ENCODE measurements around the gene CRYZL1. TPM values are rescaled to one million over a fixed set of nuclear protein-coding genes. Genes with fewer than 3 reads are reported as not detected.

The CRYZL1 gene
- total RNA-seq, 3 donors from 2014 or later, result 20.8 to 23.0 (median 22.8) TPM

DNA sequence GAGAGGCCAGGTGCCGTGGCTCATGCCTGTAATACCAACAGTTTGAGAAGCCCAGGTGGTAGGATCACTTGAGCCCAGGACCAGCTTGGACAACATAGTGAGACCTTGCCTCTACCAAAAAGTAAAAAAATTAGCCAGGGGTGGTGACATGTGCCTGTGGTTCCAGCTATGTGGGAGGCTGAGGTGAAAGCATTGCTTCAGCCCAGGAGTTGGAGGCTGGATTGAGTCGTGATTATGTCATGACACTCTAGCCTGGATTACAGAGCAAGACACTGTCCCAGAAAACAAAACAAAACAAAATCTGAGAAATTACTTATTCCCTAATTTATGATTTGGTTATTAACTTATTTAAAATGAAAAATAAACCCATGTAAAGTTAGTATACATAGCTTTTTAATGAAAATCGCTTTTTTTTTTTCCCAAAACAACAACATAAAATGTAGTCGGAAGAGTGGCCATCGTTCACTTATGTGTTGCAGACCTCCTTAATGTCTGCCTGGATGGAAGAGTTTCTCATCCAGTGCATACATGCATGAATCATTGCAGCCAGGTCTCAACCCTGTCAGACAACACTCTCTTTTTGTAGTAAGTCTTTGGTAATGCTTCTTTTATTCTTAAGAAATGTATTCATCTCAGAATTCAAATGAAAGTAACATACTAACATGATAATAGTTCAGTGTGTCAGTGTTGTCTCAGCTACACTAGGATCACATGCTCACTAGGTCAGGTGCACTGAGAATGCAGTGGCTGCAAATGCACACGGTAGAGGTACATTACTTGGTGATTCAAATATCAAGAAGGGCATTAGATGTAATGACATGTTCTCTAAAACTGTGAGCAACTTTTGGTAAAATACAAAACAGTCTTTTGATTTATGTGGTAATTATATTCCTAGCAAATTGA, 28.8 kb upstream of the CRYZL1 start:
- DNase-seq (no peak), ATAC-seq (no peak)
- no peaks in the 10 kb centered on the region for H3K36me3 Mint-ChIP-seq (ENCODE audit: insufficient read depth)
- H3K4me1 Mint-ChIP-seq (ENCODE audit: low read depth), result no peaks in the 10 kb centered on the region
- H3K9me3 Mint-ChIP-seq, result no peaks in the 10 kb centered on the region
- H3K4me3 Mint-ChIP-seq, result no peak overlapping the region
- no peaks in the 10 kb centered on the region for H3K27me3 Mint-ChIP-seq (ENCODE audit: low read depth)

DNA sequence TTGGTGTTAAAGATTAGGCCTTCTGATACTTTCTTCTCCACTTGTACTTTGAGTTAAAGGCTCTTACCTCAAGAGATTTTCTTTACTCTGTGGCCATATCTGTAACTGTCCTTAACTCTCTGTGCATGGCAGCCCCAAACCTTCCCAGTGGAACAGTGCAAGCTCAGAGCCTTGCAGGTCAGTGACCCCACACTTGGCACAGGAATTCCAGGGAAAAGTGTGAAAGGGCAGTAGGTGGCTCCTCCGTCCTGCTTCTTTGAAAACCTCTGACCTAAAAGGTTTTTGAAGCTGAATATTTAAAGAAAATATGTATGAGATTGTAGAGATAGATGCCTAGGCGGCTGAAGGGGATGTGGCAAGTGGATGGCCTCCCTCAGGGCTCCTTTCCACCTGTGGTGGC, 27.1 kb upstream of the CRYZL1 start:
- ATAC-seq, result no peak
- no peaks in the 10 kb centered on the region for H3K36me3 Mint-ChIP-seq (ENCODE audit: insufficient read depth)
- no peak overlapping the region for H3K4me3 Mint-ChIP-seq
- no peaks in the 10 kb centered on the region for H3K9me3 Mint-ChIP-seq
- no peak for DNase-seq
- no peaks in the 10 kb centered on the region for H3K27me3 Mint-ChIP-seq (ENCODE audit: low read depth)
- H3K4me1 Mint-ChIP-seq (ENCODE audit: low read depth), result no peaks in the 10 kb centered on the region

DNA sequence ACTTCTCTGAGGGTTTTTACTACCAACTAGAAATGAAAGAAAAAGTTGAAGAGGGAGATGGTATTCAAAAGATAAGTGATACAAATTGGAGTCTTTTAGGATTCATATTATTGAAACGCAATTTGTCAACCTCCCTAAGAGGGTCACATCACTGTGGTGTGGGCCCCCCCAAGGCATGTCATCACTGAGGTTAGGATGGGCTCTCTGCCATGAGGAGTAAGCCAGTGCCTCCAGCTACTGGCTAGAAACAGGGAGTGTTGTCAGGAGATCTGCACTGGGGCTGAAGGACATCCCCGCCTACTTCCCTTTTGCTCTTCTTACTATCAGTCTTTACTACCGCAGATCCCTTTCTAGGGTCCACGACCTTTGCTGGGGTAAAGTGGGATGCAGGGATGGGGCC, 26.6 kb upstream of the CRYZL1 start:
- no peaks in the 10 kb centered on the region for H3K36me3 Mint-ChIP-seq (ENCODE audit: insufficient read depth)
- no peaks in the 10 kb centered on the region for H3K4me1 Mint-ChIP-seq (ENCODE audit: low read depth)

DNA sequence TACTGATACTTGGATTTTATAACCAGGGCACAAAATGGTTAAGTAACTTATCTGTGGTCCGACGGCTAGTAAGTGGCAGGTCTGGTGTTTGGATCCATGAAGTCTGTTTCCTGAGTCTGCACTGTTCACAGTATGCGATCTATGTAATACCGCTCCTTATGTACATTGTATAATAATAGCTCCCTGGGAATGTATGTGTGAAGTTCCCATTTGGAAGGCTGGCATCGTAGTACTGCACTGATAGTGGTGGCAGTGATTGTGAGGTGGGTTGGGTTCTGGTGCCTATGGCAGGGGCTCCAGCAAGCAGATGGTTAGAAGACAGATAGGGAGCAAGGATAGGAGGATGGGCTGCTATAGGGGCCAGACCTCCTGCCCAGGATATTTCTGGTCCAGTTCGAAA, 26.1 kb upstream of the CRYZL1 start:
- ATAC-seq, result no peak
- Mint-ChIP-seq H3K4me3 (no peak overlapping the region), H3K9me3 (no peaks in the 10 kb centered on the region), H3K4me1 (ENCODE audit: low read depth) (no peaks in the 10 kb centered on the region), H3K36me3 (ENCODE audit: insufficient read depth) (no peaks in the 10 kb centered on the region), H3K27me3 (ENCODE audit: low read depth) (no peaks in the 10 kb centered on the region)
- no peak for DNase-seq

More for the DNA sequence above, 26.6 kb upstream of the CRYZL1 start:
- ATAC-seq (no peak), DNase-seq (no peak)
- no peaks in the 10 kb centered on the region for H3K27me3 Mint-ChIP-seq (ENCODE audit: low read depth)
- H3K4me3 Mint-ChIP-seq, result no peak overlapping the region
- no peaks in the 10 kb centered on the region for H3K9me3 Mint-ChIP-seq

DNA sequence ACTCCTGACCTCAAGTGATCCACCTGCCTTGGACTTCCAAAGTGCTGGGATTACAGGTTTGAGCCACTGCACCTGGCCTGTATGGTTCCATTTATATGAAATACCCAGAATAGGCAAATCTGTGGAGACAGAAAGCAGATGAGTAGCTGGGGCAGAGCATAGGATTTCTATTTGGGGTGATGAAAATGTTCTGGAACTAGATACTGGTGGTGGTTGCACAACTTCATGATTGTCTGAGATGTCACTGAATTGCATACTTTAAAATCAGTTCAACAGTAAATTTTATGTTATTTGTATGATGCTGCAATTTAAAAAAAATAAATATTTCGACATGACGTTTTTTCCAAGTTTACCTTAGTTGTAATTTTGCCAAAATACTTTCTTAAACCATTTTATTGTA, 24.6 kb upstream of the CRYZL1 start:
- H3K27me3 Mint-ChIP-seq (ENCODE audit: low read depth), result no peaks in the 10 kb centered on the region
- no peaks in the 10 kb centered on the region for H3K36me3 Mint-ChIP-seq (ENCODE audit: insufficient read depth)
- ATAC-seq (no peak), DNase-seq (no peak)
- H3K9me3 Mint-ChIP-seq, result peaks cover 8% of the 10 kb centered on the region
- no peak overlapping the region for H3K4me3 Mint-ChIP-seq
- no peaks in the 10 kb centered on the region for H3K4me1 Mint-ChIP-seq (ENCODE audit: low read depth)

DNA sequence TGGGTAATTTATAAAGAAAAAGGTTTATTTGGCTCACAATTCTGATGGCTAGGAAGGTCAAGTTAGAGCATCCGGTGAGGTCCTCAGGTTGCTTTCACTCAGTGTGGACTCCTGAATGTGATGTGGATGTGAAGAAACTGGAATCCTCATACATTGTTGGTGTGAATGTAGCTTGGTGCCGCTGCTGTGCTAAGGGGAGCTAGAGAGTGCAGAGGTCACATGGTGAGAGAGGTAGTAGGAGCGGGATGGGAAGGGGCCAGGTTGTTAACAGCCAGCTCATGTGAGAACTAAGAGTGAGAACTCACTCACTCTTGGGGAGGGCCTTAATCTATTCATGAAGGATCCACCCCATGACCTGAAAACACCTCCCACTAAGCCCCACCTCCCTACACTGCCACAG, 22.6 kb upstream of the CRYZL1 start:
- Mint-ChIP-seq H3K9me3 (peaks cover 10% of the 10 kb centered on the region), H3K4me1 (ENCODE audit: low read depth) (no peaks in the 10 kb centered on the region), H3K27me3 (ENCODE audit: low read depth) (peaks cover 2% of the 10 kb centered on the region), H3K36me3 (ENCODE audit: insufficient read depth) (no peaks in the 10 kb centered on the region), H3K4me3 (no peak overlapping the region)
- no peak for DNase-seq
- ATAC-seq, result no peak

DNA sequence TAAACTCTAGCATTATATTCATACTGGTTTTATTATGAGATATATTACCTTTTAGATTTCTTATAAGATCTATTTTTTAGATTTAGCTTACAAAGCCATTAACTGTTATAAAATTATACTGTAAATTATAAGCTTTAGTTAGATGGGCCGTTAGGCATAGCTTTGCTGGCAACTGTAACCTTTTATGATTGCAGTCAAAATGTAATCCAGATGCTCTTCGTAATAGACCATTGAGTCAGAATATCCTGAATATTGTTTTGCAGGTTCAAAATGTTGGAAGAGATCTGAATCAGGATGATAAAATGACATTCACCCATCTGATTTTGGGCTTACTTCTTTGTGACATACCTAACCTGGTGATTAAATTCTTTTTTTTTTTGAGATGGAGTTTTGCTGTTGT, 21.7 kb upstream of the CRYZL1 start:
- H3K27me3 Mint-ChIP-seq (ENCODE audit: low read depth), result peaks cover 3% of the 10 kb centered on the region
- H3K4me3 Mint-ChIP-seq, result no peak overlapping the region
- no peak for DNase-seq

DNA sequence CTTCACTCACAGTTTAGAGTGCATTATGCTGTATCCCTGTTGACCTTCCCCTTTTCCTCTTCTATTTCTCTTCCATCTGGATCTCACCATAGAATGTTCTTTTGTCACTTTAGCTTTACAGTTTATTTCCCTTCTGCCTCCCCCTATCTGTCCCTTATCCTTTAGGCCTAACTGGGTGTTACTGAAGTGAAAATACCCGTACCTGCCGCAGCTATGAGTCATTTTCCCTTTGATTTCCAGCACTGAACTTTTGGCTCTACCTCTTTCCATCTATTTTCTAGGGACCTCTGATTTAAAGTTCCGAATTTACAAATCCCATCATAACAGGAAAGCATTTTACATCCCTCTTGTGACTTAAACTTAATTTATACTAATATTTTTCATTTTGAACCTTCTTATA, 20.5 kb upstream of the CRYZL1 start:
- peaks cover 10% of the 10 kb centered on the region for H3K9me3 Mint-ChIP-seq

More for the DNA sequence above, 21.7 kb upstream of the CRYZL1 start:
- ATAC-seq, result no peak
- Mint-ChIP-seq H3K9me3 (peaks cover 10% of the 10 kb centered on the region), H3K36me3 (ENCODE audit: insufficient read depth) (no peaks in the 10 kb centered on the region), H3K4me1 (ENCODE audit: low read depth) (no peaks in the 10 kb centered on the region)

DNA sequence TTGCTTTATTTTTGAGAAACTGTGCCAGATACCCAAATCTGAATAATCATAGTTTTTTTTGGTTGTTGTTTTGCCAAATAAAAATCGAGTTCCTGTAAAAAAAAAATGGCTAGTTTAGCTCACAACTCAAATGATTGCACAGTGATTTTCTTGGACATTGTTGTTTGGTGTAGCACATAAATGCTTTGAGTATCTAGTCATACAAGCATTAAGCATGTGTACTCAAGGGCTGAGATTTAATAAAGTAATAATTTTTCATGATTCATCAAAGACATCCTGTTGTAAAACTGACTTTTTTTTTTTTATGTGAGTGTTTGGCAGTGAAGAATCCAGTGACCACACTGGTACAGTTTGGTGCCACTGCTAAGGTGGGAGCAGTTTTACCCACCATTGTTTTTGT, 19.6 kb upstream of the CRYZL1 start:
- Mint-ChIP-seq H3K27me3 (ENCODE audit: low read depth) (peaks cover 8% of the 10 kb centered on the region), H3K36me3 (ENCODE audit: insufficient read depth) (no peaks in the 10 kb centered on the region), H3K9me3 (peaks cover 10% of the 10 kb centered on the region), H3K4me3 (no peak overlapping the region), H3K4me1 (ENCODE audit: low read depth) (no peaks in the 10 kb centered on the region)
- no peak for DNase-seq
- ATAC-seq, result no peak

More for the DNA sequence above, 20.5 kb upstream of the CRYZL1 start:
- Mint-ChIP-seq H3K27me3 (ENCODE audit: low read depth) (peaks cover 7% of the 10 kb centered on the region), H3K4me1 (ENCODE audit: low read depth) (no peaks in the 10 kb centered on the region), H3K36me3 (ENCODE audit: insufficient read depth) (no peaks in the 10 kb centered on the region), H3K4me3 (no peak overlapping the region)
- no peak for ATAC-seq
- no peak for DNase-seq

DNA sequence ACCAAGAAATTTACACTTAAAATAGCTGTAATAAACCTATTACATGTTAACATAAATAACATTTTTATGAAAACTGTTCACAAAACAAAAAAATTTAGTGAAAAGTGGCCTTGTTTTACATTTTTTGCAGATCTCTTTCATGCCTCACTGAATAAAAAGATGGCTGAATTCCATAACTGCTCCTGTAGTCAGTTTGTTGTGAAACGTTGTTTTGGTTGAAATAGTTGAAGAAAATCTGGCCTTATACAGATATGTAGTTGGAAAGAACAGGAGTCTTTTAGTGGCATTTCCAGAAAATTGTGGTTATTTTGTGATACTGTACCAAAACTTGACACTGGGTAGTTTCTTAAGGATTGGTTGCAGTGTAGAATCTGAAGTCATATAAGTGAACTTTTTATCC, 18.9 kb upstream of the CRYZL1 start:
- DNase-seq, result no peak
- Mint-ChIP-seq H3K4me1 (ENCODE audit: low read depth) (no peaks in the 10 kb centered on the region), H3K27me3 (ENCODE audit: low read depth) (peaks cover 10% of the 10 kb centered on the region), H3K9me3 (peaks cover 10% of the 10 kb centered on the region), H3K4me3 (no peak overlapping the region), H3K36me3 (ENCODE audit: insufficient read depth) (no peaks in the 10 kb centered on the region)
- no peak for ATAC-seq

DNA sequence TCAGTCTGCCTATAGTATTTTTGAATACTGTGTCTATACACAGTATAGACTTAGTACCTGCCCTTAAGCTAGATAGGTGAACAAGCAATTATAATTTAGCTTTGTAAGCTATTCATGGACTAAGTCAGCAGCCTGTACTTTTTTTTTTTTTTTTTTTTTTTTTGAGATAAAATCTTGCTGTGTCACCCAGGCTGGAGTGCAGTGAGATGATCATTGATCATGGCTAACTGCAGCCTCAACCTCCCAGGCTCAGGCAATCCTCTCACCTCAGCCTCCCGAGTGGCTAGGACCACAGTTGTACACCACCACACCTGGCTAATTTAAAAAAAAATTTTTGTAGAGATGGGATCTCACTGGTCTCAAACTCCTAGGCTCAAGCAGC, 18.0 kb upstream of the CRYZL1 start:
- no peaks in the 10 kb centered on the region for H3K36me3 Mint-ChIP-seq (ENCODE audit: insufficient read depth)
- no peak for ATAC-seq
- H3K4me3 Mint-ChIP-seq, result no peak overlapping the region
- H3K9me3 Mint-ChIP-seq, result peaks cover 10% of the 10 kb centered on the region
- H3K4me1 Mint-ChIP-seq (ENCODE audit: low read depth), result no peaks in the 10 kb centered on the region
- peaks cover 10% of the 10 kb centered on the region for H3K27me3 Mint-ChIP-seq (ENCODE audit: low read depth)
- DNase-seq, result no peak

DNA sequence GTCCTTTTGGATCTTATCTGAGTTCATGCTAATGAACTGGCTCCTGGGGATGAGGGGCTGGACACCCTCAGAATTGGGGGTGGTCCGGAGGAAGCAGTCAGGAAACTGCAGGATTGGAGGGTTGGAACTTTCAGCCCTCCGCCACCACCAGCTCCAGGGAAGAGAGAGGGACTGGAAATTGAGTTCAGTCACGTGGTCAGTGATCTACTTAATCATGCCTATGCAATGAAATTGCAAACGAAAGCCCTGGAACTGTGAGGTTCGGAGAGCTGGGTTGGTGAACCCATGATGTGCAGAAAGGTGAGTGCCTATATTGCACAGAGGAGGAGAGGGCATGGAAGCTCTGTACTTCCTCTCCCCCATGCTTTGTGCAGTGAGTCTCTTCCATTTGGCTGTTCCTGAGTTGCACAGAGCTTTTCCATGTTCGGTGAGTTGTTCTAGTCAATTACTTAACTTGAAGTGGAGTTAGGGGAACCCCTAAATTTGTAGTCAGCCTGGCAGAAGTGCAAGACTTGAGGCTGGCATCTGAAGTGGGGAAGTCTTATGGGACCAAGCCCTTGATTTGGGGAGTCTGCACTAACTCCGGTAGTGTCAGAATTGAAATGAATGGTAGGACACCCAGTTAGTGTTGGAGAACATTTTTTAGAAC, 17.5 kb upstream of the CRYZL1 start:
- Mint-ChIP-seq H3K36me3 (ENCODE audit: insufficient read depth) (no peaks in the 10 kb centered on the region), H3K27me3 (ENCODE audit: low read depth) (peaks cover 10% of the 10 kb centered on the region), H3K4me3 (no peak overlapping the region), H3K9me3 (peaks cover 10% of the 10 kb centered on the region), H3K4me1 (ENCODE audit: low read depth) (no peaks in the 10 kb centered on the region)
- DNase-seq (no peak), ATAC-seq (no peak)

DNA sequence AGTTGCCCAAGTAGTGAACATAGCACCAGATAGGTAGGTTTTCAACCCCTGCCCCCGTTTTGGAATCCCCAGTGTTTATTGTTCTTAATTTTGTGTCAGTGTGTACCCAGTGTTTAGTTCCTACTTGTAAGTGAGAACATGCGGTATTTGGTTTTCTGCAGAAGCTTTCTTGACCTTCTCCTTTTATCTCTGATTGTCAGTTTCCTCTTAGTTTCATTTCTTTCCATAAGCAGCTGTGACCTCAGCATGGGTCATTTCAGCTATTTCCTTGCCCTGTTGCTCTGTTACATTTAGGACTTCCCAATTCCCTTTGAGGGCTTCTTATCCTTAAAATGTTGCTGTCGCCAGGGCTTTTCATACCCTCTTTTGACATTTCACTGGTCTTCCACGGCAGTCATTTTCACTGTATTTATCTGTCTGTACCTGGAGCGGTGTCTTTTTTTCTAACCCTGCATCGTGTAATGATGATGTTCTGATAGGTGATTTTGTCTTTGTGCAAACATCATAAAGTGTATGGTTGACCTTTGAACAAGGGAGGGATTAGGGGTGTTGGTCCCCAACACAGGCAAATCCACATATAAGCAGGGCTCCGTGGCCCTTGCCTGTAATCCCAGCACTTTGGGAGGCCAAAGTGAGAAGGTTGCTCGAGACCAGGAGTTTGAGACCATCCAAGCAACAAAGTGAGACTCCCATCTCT, 15.7 kb upstream of the CRYZL1 start:
- DNase-seq (no peak), ATAC-seq (no peak)
- Mint-ChIP-seq H3K4me1 (ENCODE audit: low read depth) (no peaks in the 10 kb centered on the region), H3K36me3 (ENCODE audit: insufficient read depth) (no peaks in the 10 kb centered on the region), H3K4me3 (no peak overlapping the region), H3K9me3 (peaks cover 10% of the 10 kb centered on the region), H3K27me3 (ENCODE audit: low read depth) (peaks cover 10% of the 10 kb centered on the region)

DNA sequence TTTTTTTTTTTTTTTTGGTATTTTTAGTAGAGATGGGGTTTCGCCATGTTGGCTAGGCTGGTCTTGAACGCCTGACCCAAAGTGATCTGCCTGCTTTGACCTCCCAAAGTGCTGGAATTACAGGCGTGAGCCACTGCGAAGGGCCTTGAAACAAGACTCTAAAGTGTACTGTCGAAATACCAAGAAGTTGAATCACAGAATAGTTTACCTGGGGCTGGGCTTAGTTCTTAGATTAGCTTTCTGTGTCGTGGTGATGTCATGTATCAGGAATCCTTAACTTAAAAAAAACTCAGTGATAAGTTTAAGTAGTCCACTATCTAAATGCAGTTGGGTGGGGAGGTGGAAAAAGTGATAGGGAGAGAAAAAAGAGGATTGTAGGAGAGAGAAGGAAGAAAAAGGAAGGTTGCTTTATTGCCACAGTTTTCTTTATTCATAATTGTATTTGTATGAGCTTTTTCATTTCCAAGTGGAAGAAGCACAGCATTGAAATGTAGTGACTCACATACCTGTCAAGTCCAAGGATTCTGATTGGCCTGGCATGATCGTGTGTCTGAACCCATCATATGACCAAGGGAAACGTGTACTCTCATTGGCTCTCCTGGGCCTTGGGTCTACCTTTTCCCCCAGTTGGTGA, 14.2 kb upstream of the CRYZL1 start:
- no peaks in the 10 kb centered on the region for H3K36me3 Mint-ChIP-seq (ENCODE audit: insufficient read depth)
- ATAC-seq (no peak), DNase-seq (no peak)
- H3K4me3 Mint-ChIP-seq, result no peak overlapping the region
- H3K9me3 Mint-ChIP-seq, result no peaks in the 10 kb centered on the region
- no peaks in the 10 kb centered on the region for H3K4me1 Mint-ChIP-seq (ENCODE audit: low read depth)
- peaks cover 12% of the 10 kb centered on the region for H3K27me3 Mint-ChIP-seq (ENCODE audit: low read depth)
